Duodenal mucosa (tissue), 2 donors: ENCODE measurements around the gene EIF2AK2.

Source experiments
- H3K27ac ChIP-seq: one replicate; pipeline ENCODE4 v1.7.0; 2013; ENCODE audit warnings: low read depth, low read length
- H3K27me3 ChIP-seq, 2 donors: one replicate each; pipeline ENCODE4 v1.7.0; 2013; ENCODE audit warnings: low read length in 2 of 2, control low read depth in 1 of 2; ENCODE audit not compliant: insufficient read depth in 2 of 2, control insufficient read depth in 1 of 2
- H3K36me3 ChIP-seq, 2 donors: one replicate each; pipeline ENCODE4 v1.7.0; 2013; ENCODE audit warnings: low read length in 2 of 2, control low read depth in 1 of 2; ENCODE audit not compliant: insufficient read depth in 2 of 2, control insufficient read depth in 1 of 2
- H3K4me1 ChIP-seq, 2 donors: one replicate each; pipeline ENCODE4 v1.7.0; 2013; ENCODE audit warnings: low read length in 2 of 2, control low read depth in 1 of 2; ENCODE audit not compliant: insufficient read depth in 2 of 2, control insufficient read depth in 1 of 2
- H3K4me3 ChIP-seq, 2 donors: one replicate each; pipeline ENCODE4 v1.7.0; 2013; ENCODE audit warnings: low read length in 2 of 2, low read depth in 1 of 2
- H3K9ac ChIP-seq, 2 donors: one replicate each; pipeline ENCODE4 v1.7.0; 2013; ENCODE audit warnings: low read length in 2 of 2, low read depth in 1 of 2
- H3K9me3 ChIP-seq, 2 donors: one replicate each; pipeline ENCODE4 v1.7.0; 2013; ENCODE audit warnings: low read length in 2 of 2, control low read depth in 1 of 2; ENCODE audit not compliant: control insufficient read depth in 1 of 2

Gene EIF2AK2

DNA sequence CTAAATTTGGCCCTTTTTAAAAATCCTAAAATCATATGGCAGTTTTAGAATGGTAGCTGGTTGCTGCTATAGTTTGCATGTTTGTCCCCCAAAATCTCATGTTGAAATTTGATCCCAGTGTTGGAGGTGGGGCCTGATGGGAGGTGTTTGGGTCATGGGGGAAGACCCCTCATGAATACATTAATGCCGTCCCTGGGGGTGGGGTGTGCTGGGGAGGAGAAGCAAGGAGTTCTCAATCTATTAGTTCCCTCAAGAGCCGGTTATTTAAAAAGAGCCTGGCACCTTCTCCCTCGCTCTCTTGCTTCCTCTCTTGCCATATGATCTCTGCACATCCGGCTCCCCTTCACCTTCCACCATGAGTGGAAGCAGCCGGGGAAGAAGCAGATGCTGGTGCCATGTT, 51.6 kb downstream of the EIF2AK2 start:
- Histone ChIP-seq H3K27me3 (no peaks in the 10 kb centered on the region), H3K27ac (no peak overlapping the region), H3K9ac (no peak overlapping the region), H3K9me3 (no peaks in the 10 kb centered on the region), H3K4me3 (no peak overlapping the region), H3K4me1 (no peaks in the 10 kb centered on the region), H3K36me3 (peaks cover 30 to 41% of the 10 kb centered on the region in 2 donors)

DNA sequence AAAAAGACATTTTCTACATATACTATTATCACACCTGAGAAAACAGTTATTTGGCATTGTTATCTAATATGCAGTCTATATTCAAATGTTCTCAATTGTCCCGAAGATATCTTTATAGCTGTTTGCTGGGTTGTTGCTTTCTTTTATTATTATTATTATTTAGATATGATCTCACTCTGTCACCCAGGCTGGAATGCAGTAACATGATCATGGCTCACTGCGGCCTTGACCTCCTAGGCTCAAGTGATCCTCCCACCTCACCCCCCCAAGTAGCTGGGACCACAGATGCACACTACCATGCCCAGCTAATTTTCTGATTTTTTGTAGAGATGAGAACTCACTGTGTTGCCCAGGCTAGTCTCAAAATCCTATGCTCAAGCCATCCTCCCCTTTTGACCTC, 52.6 kb downstream of the EIF2AK2 start:
- Histone ChIP-seq H3K27ac (no peak overlapping the region), H3K27me3 (no peaks in the 10 kb centered on the region), H3K4me3 (no peak overlapping the region), H3K4me1 (no peaks in the 10 kb centered on the region), H3K36me3 (peaks cover 30 to 36% of the 10 kb centered on the region in 2 donors), H3K9me3 (no peaks in the 10 kb centered on the region), H3K9ac (no peak overlapping the region)

DNA sequence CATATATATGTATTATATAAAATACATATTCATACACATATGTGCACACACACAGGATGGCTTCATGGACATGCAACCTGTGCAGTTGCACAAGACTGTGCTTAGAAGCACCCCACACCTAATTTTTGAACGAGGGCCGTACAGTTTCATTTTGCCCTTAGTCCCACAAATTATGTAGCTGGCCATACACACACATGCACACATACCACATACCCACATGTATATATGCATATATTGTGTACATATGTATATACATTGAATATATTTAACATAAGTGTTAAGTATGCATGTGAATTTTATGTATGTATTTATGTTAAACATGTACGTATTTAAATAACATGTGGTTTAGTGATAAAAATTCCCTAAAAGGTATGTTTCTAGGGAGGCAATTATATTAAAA, 54.2 kb downstream of the EIF2AK2 start:
- Histone ChIP-seq H3K4me1 (no peaks in the 10 kb centered on the region), H3K27ac (no peak overlapping the region), H3K9me3 (no peaks in the 10 kb centered on the region), H3K9ac (no peak overlapping the region), H3K4me3 (no peak overlapping the region), H3K27me3 (no peaks in the 10 kb centered on the region), H3K36me3 (peaks cover 21 to 26% of the 10 kb centered on the region in 2 donors)

DNA sequence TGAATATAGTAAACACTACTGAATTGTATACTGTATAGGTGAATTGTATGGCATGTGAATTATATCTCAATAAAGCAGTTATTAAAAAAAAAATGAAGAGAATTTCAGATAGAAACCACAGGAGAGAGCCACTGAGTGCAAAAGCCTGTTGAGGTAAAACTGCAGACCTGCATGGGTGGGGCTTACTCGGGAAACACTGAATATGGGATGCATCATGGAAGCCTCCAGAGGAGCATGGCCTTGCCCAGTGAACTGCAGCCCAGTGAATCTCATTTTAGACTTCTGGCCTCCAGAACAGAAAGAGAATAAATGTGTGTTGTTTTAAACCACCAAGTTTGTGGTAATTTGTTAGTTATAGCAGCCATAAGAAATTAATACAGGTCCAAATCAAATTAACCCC, 56.7 kb downstream of the EIF2AK2 start:
- Histone ChIP-seq H3K4me1 (no peaks in the 10 kb centered on the region), H3K4me3 (no peak overlapping the region), H3K9me3 (no peaks in the 10 kb centered on the region), H3K9ac (no peak overlapping the region), H3K36me3 (peaks cover 20 to 25% of the 10 kb centered on the region in 2 donors), H3K27ac (no peak overlapping the region), H3K27me3 (no peaks in the 10 kb centered on the region)

DNA sequence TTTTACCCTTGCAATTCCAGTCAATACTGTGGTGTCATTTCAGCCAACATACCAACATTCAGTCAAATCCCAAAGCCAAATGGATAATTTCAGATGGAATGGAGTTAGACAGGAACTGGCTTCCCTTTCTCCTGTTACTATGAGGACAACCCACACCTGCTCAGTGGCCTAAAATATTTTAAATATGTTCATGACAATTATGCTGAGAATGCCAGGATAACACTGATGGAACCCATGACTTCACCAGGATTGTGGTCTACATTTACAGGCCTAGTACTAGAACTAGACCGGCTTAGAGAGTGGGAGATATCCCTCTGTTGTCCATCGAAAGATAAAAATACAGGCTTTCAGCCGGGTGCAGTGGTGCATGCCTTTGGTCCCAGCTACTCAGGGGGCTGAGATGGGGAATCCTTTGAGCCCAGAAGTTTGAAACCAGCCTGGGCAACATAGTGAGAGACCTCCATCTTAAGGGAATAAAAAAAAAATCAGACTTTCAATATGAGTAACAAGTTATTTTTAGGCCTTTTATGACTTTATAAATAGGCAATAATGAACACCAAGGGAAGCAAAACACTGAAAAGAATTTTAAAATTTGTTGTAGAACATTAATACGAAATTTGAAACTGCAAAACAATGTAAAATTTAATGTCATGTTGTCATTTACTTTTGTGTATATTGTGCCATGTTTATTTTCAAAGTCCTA, 58.2 kb downstream of the EIF2AK2 start:
- Histone ChIP-seq H3K4me1 (no peaks in the 10 kb centered on the region), H3K27ac (no peak overlapping the region), H3K9me3 (no peaks in the 10 kb centered on the region), H3K4me3 (no peak overlapping the region), H3K27me3 (no peaks in the 10 kb centered on the region), H3K36me3 (peaks cover 18 to 35% of the 10 kb centered on the region in 2 donors), H3K9ac (no peak overlapping the region)

DNA sequence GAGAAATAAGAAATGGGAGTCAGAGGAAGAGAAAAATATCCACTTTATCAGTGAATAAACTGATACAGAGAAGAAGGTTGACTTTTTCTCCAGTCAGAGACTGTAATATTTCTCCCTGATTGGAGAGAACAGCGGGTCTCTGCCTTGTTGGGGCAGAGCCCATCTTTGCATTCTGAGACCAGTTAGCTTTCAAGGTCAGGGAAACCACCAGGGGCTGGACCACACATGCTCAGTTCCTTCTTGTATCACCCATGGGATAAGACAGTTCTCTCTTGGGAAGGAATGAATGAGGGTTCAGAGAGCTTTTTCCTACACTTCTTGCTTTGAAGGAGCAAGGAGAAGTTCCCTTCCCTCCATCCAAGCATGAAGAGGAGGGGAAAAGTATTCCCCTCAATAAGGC, 60.2 kb downstream of the EIF2AK2 start:
- Histone ChIP-seq H3K27ac (no peak overlapping the region), H3K9ac (no peak overlapping the region), H3K36me3 (peaks cover 13 to 35% of the 10 kb centered on the region in 2 donors), H3K9me3 (no peaks in the 10 kb centered on the region), H3K27me3 (no peaks in the 10 kb centered on the region), H3K4me1 (no peaks in the 10 kb centered on the region), H3K4me3 (no peak overlapping the region)

DNA sequence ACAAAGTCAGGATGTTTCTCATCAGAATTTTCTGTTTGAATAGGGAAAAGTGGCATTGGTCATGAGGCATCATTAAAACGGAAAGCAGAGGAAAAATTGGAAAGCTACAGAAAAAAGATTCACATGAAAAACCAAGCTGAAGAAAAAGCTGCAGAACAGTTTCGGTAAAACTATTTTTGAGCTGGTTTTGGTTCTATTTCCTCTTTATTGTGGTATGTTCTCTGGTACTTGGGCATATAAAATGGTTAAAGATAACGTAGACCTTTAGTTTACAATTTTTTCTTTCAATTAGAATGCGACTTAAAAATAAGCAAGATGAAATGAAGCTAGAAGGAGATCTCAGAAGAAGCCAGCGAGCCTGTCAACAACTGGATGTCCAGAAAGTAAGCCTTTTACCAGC, 64.9 kb downstream of the EIF2AK2 start:
- H3K36me3 ChIP-seq: peaks cover 10 to 36% of the 10 kb centered on the region in 2 donors
- no peak overlapping the region for H3K9ac ChIP-seq
- H3K27ac ChIP-seq: no peak overlapping the region
- no peaks in the 10 kb centered on the region for H3K9me3 ChIP-seq
- H3K27me3 ChIP-seq: no peaks in the 10 kb centered on the region
- H3K4me1 ChIP-seq: no peaks in the 10 kb centered on the region
- H3K4me3 ChIP-seq: no peak overlapping the region

DNA sequence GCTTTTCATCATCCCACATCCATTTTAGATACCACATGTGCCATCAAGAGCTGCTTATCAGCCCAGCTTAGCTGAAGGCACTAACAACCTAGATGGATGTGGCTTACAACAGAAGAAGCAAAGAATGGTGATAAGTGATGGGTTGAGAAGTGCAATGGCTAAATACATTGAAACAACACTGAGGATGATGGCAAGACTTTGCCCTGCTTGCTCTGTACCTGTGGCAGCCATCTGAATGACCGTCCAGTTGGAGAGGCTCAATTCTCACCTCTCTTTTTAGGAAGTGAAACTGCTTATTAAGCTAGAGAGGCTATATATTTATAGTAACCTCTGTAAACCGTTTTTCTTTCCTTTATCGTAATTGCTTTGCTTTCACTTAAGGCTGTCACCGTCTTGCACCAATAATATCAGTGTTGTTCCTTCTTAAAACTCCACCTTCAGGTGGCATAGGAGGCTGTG, 66.7 kb downstream of the EIF2AK2 start:
- Histone ChIP-seq H3K9ac (no peak overlapping the region), H3K9me3 (no peaks in the 10 kb centered on the region), H3K27me3 (no peaks in the 10 kb centered on the region), H3K4me3 (no peak overlapping the region), H3K4me1 (peaks cover 8% of the 10 kb centered on the region in 2 donors), H3K27ac (no peak overlapping the region), H3K36me3 (peaks cover 6 to 25% of the 10 kb centered on the region in 2 donors)

DNA sequence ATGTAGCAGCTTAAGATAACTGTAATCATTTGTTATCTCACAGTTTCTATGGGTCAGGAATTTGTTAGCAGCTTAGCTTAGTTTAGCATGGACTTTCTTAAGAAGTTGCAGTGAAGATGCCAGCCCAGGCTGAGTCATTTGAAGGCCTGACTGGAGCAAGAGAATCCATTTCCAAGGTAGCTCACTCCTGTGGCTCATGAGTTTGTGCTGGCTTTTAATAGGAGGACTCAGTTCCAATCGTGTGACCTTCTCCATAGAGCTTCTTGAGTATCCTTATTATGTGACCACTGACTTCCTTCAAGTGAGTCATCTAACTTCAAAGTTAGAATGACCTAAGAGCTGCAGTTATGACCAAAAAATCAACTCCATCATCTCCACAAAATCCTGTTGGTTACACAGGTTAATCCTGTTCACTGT, 71.0 kb downstream of the EIF2AK2 start:
- Histone ChIP-seq H3K36me3 (peaks cover 8 to 12% of the 10 kb centered on the region in 2 donors), H3K4me1 (peaks cover 25 to 32% of the 10 kb centered on the region in 2 donors), H3K9ac (no peak overlapping the region), H3K4me3 (no peak overlapping the region), H3K27ac (no peak overlapping the region), H3K9me3 (no peaks in the 10 kb centered on the region), H3K27me3 (no peaks in the 10 kb centered on the region)

DNA sequence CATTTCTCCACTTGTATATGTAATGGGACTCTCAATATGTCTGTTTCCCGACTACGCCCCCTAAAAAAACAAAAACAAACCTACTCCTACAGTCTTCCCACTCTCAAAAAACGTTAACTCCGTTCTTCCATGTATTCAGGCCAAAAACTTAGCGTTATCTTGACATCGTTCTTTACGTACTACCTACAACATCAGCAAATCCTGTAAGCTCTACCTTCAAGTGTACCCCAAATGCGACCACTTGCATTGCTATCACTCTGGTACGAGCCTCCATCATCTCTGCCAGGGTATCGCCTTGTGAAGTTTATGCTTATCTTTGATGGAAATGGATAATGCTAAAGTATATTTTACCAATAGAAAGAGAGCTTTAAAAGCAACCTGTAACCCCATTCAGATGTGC, 72.0 kb downstream of the EIF2AK2 start:
- H3K4me3 ChIP-seq: peak overlapping the region; percentile 98 to 99
- H3K9ac ChIP-seq: peak overlapping the region; percentile 94 to 97
- no peaks in the 10 kb centered on the region for H3K27me3 ChIP-seq
- H3K27ac ChIP-seq: no peak overlapping the region
- H3K4me1 ChIP-seq: peaks cover 28 to 40% of the 10 kb centered on the region in 2 donors
- H3K36me3 ChIP-seq: peaks cover 8 to 10% of the 10 kb centered on the region in 2 donors
- no peaks in the 10 kb centered on the region for H3K9me3 ChIP-seq
